Measurements from ENCODE around the gene HESX1. TPM values are rescaled to one million over a fixed set of nuclear protein-coding genes. Genes with fewer than 3 reads are reported as not detected.
A peak's percentile ranks its signal among the peaks of the same experiment; 100 is the strongest.

HESX1 gene
- total and polyA plus RNA-seq, 12 donors = 0.79 to 3.7 (median 1.5) TPM; not detected in 1

DNA sequence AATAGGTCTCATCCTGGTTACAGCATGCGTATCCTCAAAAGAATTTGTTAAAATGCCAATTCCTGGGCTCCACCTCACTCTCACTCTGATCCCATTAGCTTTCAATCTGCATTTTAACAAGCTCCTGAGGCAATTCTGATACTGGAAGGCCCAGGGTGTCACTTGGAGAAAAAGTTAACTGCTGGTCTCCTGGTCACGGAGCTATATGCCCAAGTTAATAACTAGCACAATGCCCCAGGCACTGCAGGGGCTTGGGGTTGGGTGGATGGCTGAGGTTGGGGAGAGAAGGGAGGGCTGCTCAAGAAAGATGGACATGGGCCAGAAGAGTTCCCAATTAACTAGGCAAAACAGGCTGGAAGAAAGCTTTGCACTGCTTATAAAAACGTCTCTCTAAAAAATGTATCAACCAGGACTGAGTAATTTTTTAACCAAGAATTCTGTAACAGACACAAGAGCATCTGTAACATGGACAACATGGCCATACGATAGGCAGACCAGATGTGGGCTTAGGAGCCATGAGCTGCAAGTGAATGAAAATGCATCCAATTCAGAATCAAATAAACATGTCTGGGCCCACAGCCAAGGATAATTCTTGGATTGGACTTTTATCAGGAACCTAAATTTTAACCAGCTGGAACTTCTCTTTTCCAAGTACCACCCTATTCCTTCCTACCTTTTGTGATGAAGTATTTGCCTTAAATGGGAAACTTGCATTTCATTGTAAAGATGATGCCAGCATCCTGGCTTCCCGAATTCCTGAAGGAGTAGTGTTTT lies 38.8 kb downstream of the HESX1 start:
- Histone ChIP-seq H3K9me3 (replicated peaks in 1 of 3) (no peaks in the 10 kb centered on the region), H3K27me3 (no peaks in the 10 kb centered on the region), H3K36me3 (replicated peaks in 1 of 2) (no peaks in the 10 kb centered on the region), H3K27ac (no peak overlapping the region), H3K4me3 (no peak overlapping the region), H3K4me1 (replicated peaks in 1 of 2) (peaks cover 3 to 11% of the 10 kb centered on the region in 2 donors)
- TF ChIP-seq POLR2A (IDR thresholded peaks at IDR 0.05) = no peak
- TF ChIP-seq, protein P1, sequence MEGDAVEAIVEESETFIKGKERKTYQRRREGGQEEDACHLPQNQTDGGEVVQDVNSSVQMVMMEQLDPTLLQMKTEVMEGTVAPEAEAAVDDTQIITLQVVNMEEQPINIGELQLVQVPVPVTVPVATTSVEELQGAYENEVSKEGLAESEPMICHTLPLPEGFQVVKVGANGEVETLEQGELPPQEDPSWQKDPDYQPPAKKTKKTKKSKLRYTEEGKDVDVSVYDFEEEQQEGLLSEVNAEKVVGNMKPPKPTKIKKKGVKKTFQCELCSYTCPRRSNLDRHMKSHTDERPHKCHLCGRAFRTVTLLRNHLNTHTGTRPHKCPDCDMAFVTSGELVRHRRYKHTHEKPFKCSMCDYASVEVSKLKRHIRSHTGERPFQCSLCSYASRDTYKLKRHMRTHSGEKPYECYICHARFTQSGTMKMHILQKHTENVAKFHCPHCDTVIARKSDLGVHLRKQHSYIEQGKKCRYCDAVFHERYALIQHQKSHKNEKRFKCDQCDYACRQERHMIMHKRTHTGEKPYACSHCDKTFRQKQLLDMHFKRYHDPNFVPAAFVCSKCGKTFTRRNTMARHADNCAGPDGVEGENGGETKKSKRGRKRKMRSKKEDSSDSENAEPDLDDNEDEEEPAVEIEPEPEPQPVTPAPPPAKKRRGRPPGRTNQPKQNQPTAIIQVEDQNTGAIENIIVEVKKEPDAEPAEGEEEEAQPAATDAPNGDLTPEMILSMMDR (IDR thresholded peaks at IDR 0.05) = no peak
- intact Hi-C loops (cut with DNase I) = loop anchor here in 1 of 2 donors (5.0 kb wide), 1 partner anchor 59 kb away; no protein-coding TSS in a partner anchor
- 54 to 63% (median 56%) methylated on average over 5 of the region's 5 CpGs for WGBS, 4 donors
- peak in 1 of 7 donors; percentile 39 for DNase-seq

DNA sequence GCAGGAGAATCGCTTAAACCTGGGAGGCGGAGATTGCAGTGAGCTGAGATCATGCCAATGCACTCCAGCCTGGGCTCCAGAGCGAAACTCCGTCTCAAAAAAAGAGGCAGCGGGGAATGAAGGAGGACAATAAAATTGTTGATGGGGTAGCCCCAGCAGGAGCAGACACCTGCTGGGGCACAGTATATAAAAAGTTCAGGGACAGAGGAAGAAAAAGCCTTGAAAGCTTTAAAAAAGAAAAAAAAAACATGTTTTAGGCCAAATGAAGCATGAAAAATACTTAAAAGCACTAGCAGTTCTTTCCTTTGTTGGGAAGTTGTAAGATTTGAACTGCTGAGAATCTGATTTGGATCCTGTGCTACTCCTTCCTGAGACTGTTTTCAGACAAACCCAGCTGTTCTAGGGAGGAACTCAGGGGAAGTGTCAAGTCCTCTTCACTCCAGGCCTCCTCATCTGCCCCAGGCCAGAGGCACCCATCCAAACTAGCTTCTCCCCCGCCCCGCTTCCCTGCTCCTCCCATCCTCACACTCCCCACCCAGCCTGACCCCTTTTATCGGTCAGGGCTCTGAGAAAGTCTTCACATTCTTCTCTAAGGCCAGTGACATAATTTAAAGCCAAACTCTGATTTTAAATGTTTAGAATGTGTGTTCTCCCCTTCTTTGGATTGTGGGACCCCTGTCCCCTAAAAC lies 39.6 kb downstream of the HESX1 start:
- intact Hi-C loops (cut with DNase I) = loop anchor here in 1 of 2 donors (5.0 kb wide), 1 partner anchor 58 kb away; no protein-coding TSS in a partner anchor

DNA sequence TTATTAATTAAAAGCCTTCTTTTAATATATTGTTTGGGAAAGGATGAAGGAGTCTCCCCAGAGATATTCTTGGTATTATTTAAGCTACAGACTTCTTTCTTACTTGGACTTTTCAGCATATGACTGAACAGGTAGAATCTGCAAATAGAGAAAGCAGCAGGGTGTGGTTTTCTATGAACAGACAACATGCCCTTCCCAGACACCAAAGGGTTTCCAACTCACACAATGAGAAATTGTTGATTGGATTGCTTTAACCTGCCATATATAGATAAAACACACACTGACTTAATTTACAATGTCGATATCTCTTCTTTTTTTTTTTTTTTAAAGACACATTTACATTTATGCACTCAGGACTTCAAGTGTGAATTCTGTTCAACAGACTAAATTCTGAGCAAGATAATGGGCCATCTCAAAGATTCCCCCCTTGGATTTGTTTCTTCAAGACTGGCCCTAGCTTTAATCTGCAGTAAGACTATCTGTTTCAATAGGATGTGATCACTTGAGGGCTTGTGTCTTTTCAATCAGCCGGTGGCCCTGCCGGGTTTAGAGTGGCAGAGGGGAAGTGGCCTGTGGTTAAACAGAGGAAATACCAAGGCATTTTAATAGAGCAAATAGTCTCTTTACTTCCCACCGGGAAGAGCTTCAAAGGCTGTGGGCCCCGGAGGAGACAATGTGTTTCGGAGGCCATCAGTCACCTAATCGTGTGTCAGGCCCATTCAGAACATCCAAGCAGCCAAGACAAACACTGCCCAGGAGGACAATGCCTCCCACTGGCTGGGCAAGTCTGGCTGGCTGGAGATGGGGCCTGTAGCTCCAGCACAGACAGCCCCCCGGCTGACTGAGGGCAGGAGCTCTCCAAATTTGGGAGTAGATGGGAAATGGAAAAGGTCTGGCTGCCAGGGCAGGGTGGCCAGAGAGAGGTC lies 40.7 kb downstream of the HESX1 start:
- intact Hi-C loops (cut with DNase I) = no loop called here
- WGBS, 4 donors = 54 to 66% (median 59%) methylated on average over 7 to 8 of the region's 8 CpGs

More for the DNA sequence above, 39.6 kb downstream of the HESX1 start:
- peak in 2 of 7 donors; percentile 21 to 35 for DNase-seq
- 79 to 85% (median 81%) methylated on average over 8 of the region's 8 CpGs for WGBS, 4 donors
- Histone ChIP-seq H3K27me3 (no peaks in the 10 kb centered on the region), H3K27ac (no peak overlapping the region), H3K4me3 (no peak overlapping the region), H3K36me3 (replicated peaks in 1 of 2) (no peaks in the 10 kb centered on the region), H3K4me1 (replicated peaks in 1 of 2) (peaks cover 3 to 11% of the 10 kb centered on the region in 2 donors), H3K9me3 (replicated peaks in 1 of 3) (no peaks in the 10 kb centered on the region)
- TF ChIP-seq, protein P1 (IDR thresholded peaks at IDR 0.05) = no peak
- TF ChIP-seq POLR2A (IDR thresholded peaks at IDR 0.05) = no peak

More for the DNA sequence above, 40.7 kb downstream of the HESX1 start:
- H3K4me3 ChIP-seq = no peak overlapping the region
- H3K9me3 ChIP-seq (replicated peaks in 1 of 3) = no peaks in the 10 kb centered on the region
- DNase-seq = peak in 1 of 7 donors; percentile 45
- H3K4me1 ChIP-seq (replicated peaks in 1 of 2) = peaks cover 0 to 3% of the 10 kb centered on the region in 2 donors
- no peaks in the 10 kb centered on the region for H3K27me3 ChIP-seq
- H3K36me3 ChIP-seq (replicated peaks in 1 of 2) = no peaks in the 10 kb centered on the region
- no peak overlapping the region for H3K27ac ChIP-seq
- TF ChIP-seq POLR2A (IDR thresholded peaks at IDR 0.05) = no peak
- TF ChIP-seq, protein P1 (IDR thresholded peaks at IDR 0.05) = no peak

All from adrenal gland (tissue), 12 donors.